Measurements from ENCODE around the gene PARVB. TPM values are rescaled to one million over a fixed set of nuclear protein-coding genes. Genes with fewer than 3 reads are reported as not detected.

The PARVB gene
- total and polyA plus RNA-seq, 2 experiments from 2014 or later: 10.2 to 11.2 TPM

- WGBS (ENCODE audit: low lambda C conversion rate, missing lambda C conversion rate): 96% methylated on average over 8 of the region's 8 CpGs
- H3K4me1 ChIP-seq (ENCODE audit: insufficient read depth): no peaks in the 10 kb centered on the region
- H3K36me3 ChIP-seq (replicated peaks; ENCODE audit: insufficient read depth, low read depth): no peaks in the 10 kb centered on the region
- H3K9me2 ChIP-seq (replicated peaks; ENCODE audit: insufficient read depth): no peaks in the 10 kb centered on the region
- H3K4me3 ChIP-seq: no peak overlapping the region
- H3K4me2 ChIP-seq: no peak overlapping the region
- no peaks in the 10 kb centered on the region for H3K9me3 ChIP-seq (ENCODE audit: low read depth)
- DNase-seq (ENCODE audit: low spot score): no peak
- no peak overlapping the region for H2AFZ ChIP-seq
- H3K79me2 ChIP-seq: no peaks in the 10 kb centered on the region
- no peak for TF ChIP-seq EZH2 (IDR thresholded peaks at IDR 0.05; ENCODE audit: borderline replicate concordance)
- no peak for TF ChIP-seq CTCF (IDR thresholded peaks at IDR 0.05; ENCODE audit: poor library complexity)
- no peak for TF ChIP-seq EZH2phosphoT487 (IDR thresholded peaks at IDR 0.05; ENCODE audit: low read depth, severe bottlenecking, unreplicated experiment)
- H3K27ac ChIP-seq: no peak overlapping the region
- no peaks in the 10 kb centered on the region for H4K20me1 ChIP-seq (ENCODE audit: insufficient read depth, poor library complexity, severe bottlenecking)
- H3K27me3 ChIP-seq: no peaks in the 10 kb centered on the region
Observed at GRCh38 chr22:44188316-44188715, 164.2 kb downstream of the PARVB start.

GRCh38 chr22:44188986-44189630 is 165.0 kb downstream of the PARVB start:
- H3K27ac ChIP-seq: no peak overlapping the region
- no peaks in the 10 kb centered on the region for H3K4me1 ChIP-seq (ENCODE audit: insufficient read depth)
- no peak overlapping the region for H2AFZ ChIP-seq
- H3K27me3 ChIP-seq: no peaks in the 10 kb centered on the region
- TF ChIP-seq EZH2 (IDR thresholded peaks at IDR 0.05; ENCODE audit: borderline replicate concordance): no peak
- TF ChIP-seq EZH2phosphoT487 (IDR thresholded peaks at IDR 0.05; ENCODE audit: low read depth, severe bottlenecking, unreplicated experiment): no peak
- TF ChIP-seq CTCF (IDR thresholded peaks at IDR 0.05; ENCODE audit: poor library complexity): no peak
- no peak overlapping the region for H3K4me2 ChIP-seq
- no peak overlapping the region for H3K4me3 ChIP-seq
- no peaks in the 10 kb centered on the region for H3K9me2 ChIP-seq (replicated peaks; ENCODE audit: insufficient read depth)
- no peaks in the 10 kb centered on the region for H4K20me1 ChIP-seq (ENCODE audit: insufficient read depth, poor library complexity, severe bottlenecking)
- H3K79me2 ChIP-seq: no peaks in the 10 kb centered on the region
- no peaks in the 10 kb centered on the region for H3K36me3 ChIP-seq (replicated peaks; ENCODE audit: insufficient read depth, low read depth)
- WGBS (ENCODE audit: low lambda C conversion rate, missing lambda C conversion rate): 90% methylated on average over 12 of the region's 12 CpGs
- H3K9me3 ChIP-seq (ENCODE audit: low read depth): no peaks in the 10 kb centered on the region
- DNase-seq (ENCODE audit: low spot score): no peak

GRCh38 chr22:44190381-44190976 is 166.4 kb downstream of the PARVB start:
- Histone ChIP-seq H3K27ac (no peak overlapping the region), H3K4me3 (no peak overlapping the region), H3K9me2 (replicated peaks; ENCODE audit: insufficient read depth) (no peaks in the 10 kb centered on the region), H3K36me3 (replicated peaks; ENCODE audit: insufficient read depth, low read depth) (no peaks in the 10 kb centered on the region), H3K4me2 (no peak overlapping the region), H3K9me3 (ENCODE audit: low read depth) (no peaks in the 10 kb centered on the region), H3K27me3 (no peaks in the 10 kb centered on the region), H2AFZ (no peak overlapping the region), H3K79me2 (no peaks in the 10 kb centered on the region), H3K4me1 (ENCODE audit: insufficient read depth) (no peaks in the 10 kb centered on the region), H4K20me1 (ENCODE audit: insufficient read depth, poor library complexity, severe bottlenecking) (no peaks in the 10 kb centered on the region)
- TF ChIP-seq EZH2phosphoT487 (IDR thresholded peaks at IDR 0.05; ENCODE audit: low read depth, severe bottlenecking, unreplicated experiment) (no peak), EZH2 (IDR thresholded peaks at IDR 0.05; ENCODE audit: borderline replicate concordance) (no peak), CTCF (IDR thresholded peaks at IDR 0.05; ENCODE audit: poor library complexity) (no peak)
- WGBS (ENCODE audit: low lambda C conversion rate, missing lambda C conversion rate): 87% methylated on average over 12 of the region's 12 CpGs
- no peak for DNase-seq (ENCODE audit: low spot score)
